ENCODE data around the gene RNF26.

Gene RNF26

DNA sequence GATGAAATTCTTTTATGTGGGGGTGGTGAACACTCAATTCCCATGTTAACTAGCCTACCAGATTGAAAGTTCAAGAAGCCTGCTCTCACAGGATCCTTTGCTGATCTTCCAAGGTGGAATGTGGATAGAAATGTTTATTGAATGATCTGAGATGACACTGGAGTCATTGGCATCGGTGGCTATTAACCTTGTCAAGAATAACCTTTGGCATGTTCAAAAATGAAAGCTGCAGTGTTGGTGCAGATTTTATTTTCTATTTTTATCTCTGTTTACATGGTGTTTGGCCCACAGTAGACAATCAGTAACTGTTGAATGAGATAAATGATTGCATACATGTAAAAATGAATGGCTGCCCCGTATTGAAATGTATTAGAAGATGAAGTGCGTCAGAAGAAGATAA, 36.4 kb upstream of the RNF26 start:
- Histone ChIP-seq H4K20me1 (ENCODE audit: insufficient read depth, low read length) (no peaks in the 10 kb centered on the region), H3K9ac (ENCODE audit: low read length) (no peak overlapping the region), H2AFZ (ENCODE audit: low read length) (no peak overlapping the region), H3K4me2 (ENCODE audit: low read length) (no peak overlapping the region), H3F3A (ENCODE audit: insufficient read depth, low read length) (no peaks in the 10 kb centered on the region), H3K4me1 (ENCODE audit: insufficient read depth, low read length, severe bottlenecking) (no peaks in the 10 kb centered on the region), H3K27ac (ENCODE audit: low read depth, low read length, poor library complexity, severe bottlenecking) (no peak overlapping the region), H3K79me2 (ENCODE audit: insufficient read depth, low read length) (no peaks in the 10 kb centered on the region), H3K36me3 (ENCODE audit: insufficient read depth, low read length) (peaks cover 69% of the 10 kb centered on the region), H3K27me3 (ENCODE audit: insufficient read depth, low read length) (no peaks in the 10 kb centered on the region), H3K9me2 (ENCODE audit: low read depth, low read length) (no peaks in the 10 kb centered on the region), H3K9me3 (ENCODE audit: low read length) (no peaks in the 10 kb centered on the region), H3K4me3 (ENCODE audit: low read depth, low read length, poor library complexity, severe bottlenecking) (no peak overlapping the region)
- no peak for TF ChIP-seq CTCF (IDR thresholded peaks at IDR 0.05; ENCODE audit: low read length)

GRCh38 chr11:119298726-119299125, 35.6 kb upstream of the RNF26 start:
- Histone ChIP-seq H3K9ac (ENCODE audit: low read length) (no peak overlapping the region), H3K4me3 (ENCODE audit: low read depth, low read length, poor library complexity, severe bottlenecking) (no peak overlapping the region), H3K4me2 (ENCODE audit: low read length) (no peak overlapping the region), H3K9me3 (ENCODE audit: low read length) (no peaks in the 10 kb centered on the region), H2AFZ (ENCODE audit: low read length) (no peak overlapping the region), H3K27me3 (ENCODE audit: insufficient read depth, low read length) (no peaks in the 10 kb centered on the region), H4K20me1 (ENCODE audit: insufficient read depth, low read length) (no peaks in the 10 kb centered on the region), H3K9me2 (ENCODE audit: low read depth, low read length) (no peaks in the 10 kb centered on the region), H3F3A (ENCODE audit: insufficient read depth, low read length) (no peaks in the 10 kb centered on the region), H3K4me1 (ENCODE audit: insufficient read depth, low read length, severe bottlenecking) (no peaks in the 10 kb centered on the region), H3K36me3 (ENCODE audit: insufficient read depth, low read length) (peaks cover 77% of the 10 kb centered on the region), H3K79me2 (ENCODE audit: insufficient read depth, low read length) (no peaks in the 10 kb centered on the region), H3K27ac (ENCODE audit: low read depth, low read length, poor library complexity, severe bottlenecking) (no peak overlapping the region)
- TF ChIP-seq CTCF (IDR thresholded peaks at IDR 0.05; ENCODE audit: low read length) (no peak), EZH2 (IDR thresholded peaks at IDR 0.05; ENCODE audit: borderline replicate concordance, low read length) (no peak)

DNA sequence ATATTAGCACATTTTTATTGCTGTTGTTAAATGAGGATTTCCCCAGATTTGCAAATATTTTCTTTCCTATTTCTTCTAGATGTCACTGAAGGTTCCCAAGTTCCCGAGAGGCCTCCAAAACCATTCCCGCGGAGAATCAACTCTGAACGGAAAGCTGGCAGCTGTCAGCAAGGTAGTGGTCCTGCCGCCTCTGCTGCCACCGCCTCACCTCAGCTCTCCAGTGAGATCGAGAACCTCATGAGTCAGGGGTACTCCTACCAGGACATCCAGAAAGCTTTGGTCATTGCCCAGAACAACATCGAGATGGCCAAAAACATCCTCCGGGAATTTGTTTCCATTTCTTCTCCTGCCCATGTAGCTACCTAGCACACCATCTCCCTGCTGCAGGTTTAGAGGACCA, 34.9 kb upstream of the RNF26 start:
- Histone ChIP-seq H3K36me3 (ENCODE audit: insufficient read depth, low read length) (peaks cover 83% of the 10 kb centered on the region), H3K9ac (ENCODE audit: low read length) (no peak overlapping the region), H3K4me1 (ENCODE audit: insufficient read depth, low read length, severe bottlenecking) (no peaks in the 10 kb centered on the region), H3K9me2 (ENCODE audit: low read depth, low read length) (no peaks in the 10 kb centered on the region), H2AFZ (ENCODE audit: low read length) (no peak overlapping the region), H3K27me3 (ENCODE audit: insufficient read depth, low read length) (no peaks in the 10 kb centered on the region), H3F3A (ENCODE audit: insufficient read depth, low read length) (no peaks in the 10 kb centered on the region), H3K4me3 (ENCODE audit: low read depth, low read length, poor library complexity, severe bottlenecking) (no peak overlapping the region), H3K4me2 (ENCODE audit: low read length) (no peak overlapping the region), H3K9me3 (ENCODE audit: low read length) (no peaks in the 10 kb centered on the region), H3K27ac (ENCODE audit: low read depth, low read length, poor library complexity, severe bottlenecking) (no peak overlapping the region), H3K79me2 (ENCODE audit: insufficient read depth, low read length) (no peaks in the 10 kb centered on the region), H4K20me1 (ENCODE audit: insufficient read depth, low read length) (no peaks in the 10 kb centered on the region)
- TF ChIP-seq CTCF (IDR thresholded peaks at IDR 0.05; ENCODE audit: low read length) (no peak), EZH2 (IDR thresholded peaks at IDR 0.05; ENCODE audit: borderline replicate concordance, low read length) (no peak)

All from OCI-LY1 (cell line).